Measurements from ENCODE around the gene SLC28A3. TPM values are rescaled to one million over a fixed set of nuclear protein-coding genes. Genes with fewer than 3 reads are reported as not detected.

SLC28A3 gene
- total and polyA plus RNA-seq, 7 donors: 0.23 to 2.4 TPM; not detected in 5

DNA sequence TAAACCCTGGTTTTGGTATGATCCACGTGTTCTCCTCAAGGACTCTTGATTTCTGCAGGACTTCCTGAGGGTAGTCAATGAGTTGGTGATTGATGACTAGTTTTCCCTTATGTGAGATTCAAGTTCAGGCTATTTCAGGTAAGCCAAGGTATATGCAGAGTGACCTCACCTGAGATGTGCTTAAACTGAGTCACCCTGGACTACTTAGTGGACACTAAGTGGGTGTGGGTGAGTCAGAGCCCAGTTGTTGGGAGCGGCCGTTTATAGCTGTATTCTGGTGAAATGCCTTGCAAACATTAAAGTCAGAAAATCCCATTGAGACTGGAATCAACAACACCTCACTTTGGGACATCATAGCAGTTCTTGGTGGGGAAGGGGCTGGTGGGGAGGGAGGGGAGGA, 62.9 kb downstream of the SLC28A3 start:
- Histone ChIP-seq H3K9me3 (no peaks in the 10 kb centered on the region), H3K4me1 (no peaks in the 10 kb centered on the region), H3K4me3 (no peak overlapping the region), H3K27me3 (peaks cover 0 to 2% (median 0%) of the 10 kb centered on the region in 3 donors), H3K27ac (no peak overlapping the region), H3K36me3 (no peaks in the 10 kb centered on the region)
- DNase-seq: no peak
- 82 to 86% methylated on average over 3 of the region's 3 CpGs for WGBS, 2 donors
- TF ChIP-seq CTCF (IDR thresholded peaks at IDR 0.05) (no peak), EP300 (IDR thresholded peaks at IDR 0.05) (no peak), POLR2A (IDR thresholded peaks at IDR 0.05) (no peak), POLR2AphosphoS5 (IDR thresholded peaks at IDR 0.05) (no peak)
- intact Hi-C loops (cut with DNase I): no loop called here

GRCh38 chr9:84276741-84277140, 63.8 kb downstream of the SLC28A3 start:
- peaks cover 0 to 4% (median 0%) of the 10 kb centered on the region in 3 donors for H3K27me3 ChIP-seq
- H3K9me3 ChIP-seq: no peaks in the 10 kb centered on the region
- H3K4me1 ChIP-seq: peaks cover 0 to under 1% (median 0%) of the 10 kb centered on the region in 4 donors
- H3K36me3 ChIP-seq: no peaks in the 10 kb centered on the region
- intact Hi-C loops (cut with DNase I): no loop called here
- WGBS, 2 donors: 89 to 91% methylated on average over 3 of the region's 3 CpGs
- DNase-seq: no peak
- no peak overlapping the region for H3K27ac ChIP-seq
- no peak overlapping the region for H3K4me3 ChIP-seq
- TF ChIP-seq CTCF (IDR thresholded peaks at IDR 0.05) (no peak), EP300 (IDR thresholded peaks at IDR 0.05) (no peak), POLR2AphosphoS5 (IDR thresholded peaks at IDR 0.05) (no peak), POLR2A (IDR thresholded peaks at IDR 0.05) (no peak)

DNA sequence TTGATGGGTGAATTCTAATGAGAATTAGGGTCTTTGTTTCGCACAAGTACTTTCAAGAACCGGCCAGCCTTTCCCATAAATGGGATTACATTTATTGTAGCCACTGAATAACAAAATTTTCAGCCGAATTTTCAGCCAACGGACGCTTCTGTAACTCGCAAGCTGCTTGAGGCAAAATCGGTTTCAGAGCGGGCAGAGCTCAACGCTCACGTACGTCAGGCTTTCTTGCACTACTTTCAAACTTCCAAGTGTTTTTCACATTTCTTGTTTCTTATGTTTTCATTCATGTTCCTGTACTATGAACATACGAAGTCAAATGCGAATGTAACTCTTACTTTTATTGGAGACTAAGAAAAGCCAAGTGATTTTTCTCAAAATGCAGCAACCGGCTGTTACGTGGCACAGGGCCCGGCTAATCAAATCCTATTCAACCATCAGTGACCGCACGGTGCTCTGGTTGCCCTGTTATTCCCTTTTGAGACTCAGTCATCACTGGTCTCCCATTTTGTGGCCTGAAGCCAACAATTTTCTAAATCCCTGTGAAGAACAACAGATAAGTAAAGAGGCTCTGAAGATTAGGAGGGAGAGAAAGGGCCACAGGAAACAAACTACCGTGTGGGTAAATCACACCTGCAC, 68.5 kb downstream of the SLC28A3 start:
- no peak for DNase-seq
- Histone ChIP-seq H3K9me3 (no peaks in the 10 kb centered on the region), H3K4me1 (peaks cover 0 to 8% (median 0%) of the 10 kb centered on the region in 4 donors), H3K27ac (no peak overlapping the region), H3K36me3 (no peaks in the 10 kb centered on the region), H3K27me3 (peaks cover 0 to 14% (median 0%) of the 10 kb centered on the region in 3 donors), H3K4me3 (peak overlapping the region in 2 of 4 donors; percentile 12 to 25)
- intact Hi-C loops (cut with DNase I): no loop called here
- no peak for TF ChIP-seq CTCF (IDR thresholded peaks at IDR 0.05)
- no peak for TF ChIP-seq EP300 (IDR thresholded peaks at IDR 0.05)
- no peak for TF ChIP-seq POLR2A (IDR thresholded peaks at IDR 0.05)
- TF ChIP-seq POLR2AphosphoS5 (IDR thresholded peaks at IDR 0.05): no peak
- 70 to 84% methylated on average over 19 of the region's 19 CpGs for WGBS, 2 donors

DNA sequence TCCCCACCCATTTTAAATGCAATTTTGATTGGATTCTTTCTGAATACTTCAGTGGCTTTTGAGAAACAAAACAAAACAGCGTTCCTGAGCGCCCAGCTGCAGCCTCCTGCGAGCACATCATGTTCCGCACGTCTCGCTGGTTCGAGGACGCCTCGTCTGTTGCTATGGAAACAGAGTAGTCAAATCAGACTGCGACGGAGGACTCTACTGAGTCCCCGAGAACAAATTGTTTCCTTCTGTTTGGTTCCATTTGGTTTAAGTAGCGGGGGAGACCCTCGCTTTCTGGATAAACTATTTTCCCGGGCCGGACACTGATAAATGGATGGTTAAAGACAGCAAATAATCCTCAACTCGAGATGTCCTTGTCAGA, 69.0 kb downstream of the SLC28A3 start:
- Histone ChIP-seq H3K4me3 (peak overlapping the region in 2 of 4 donors; percentile 12 to 25), H3K27me3 (peaks cover 0 to 14% (median 0%) of the 10 kb centered on the region in 3 donors), H3K4me1 (peaks cover 0 to 8% (median 0%) of the 10 kb centered on the region in 4 donors), H3K36me3 (no peaks in the 10 kb centered on the region), H3K9me3 (no peaks in the 10 kb centered on the region), H3K27ac (no peak overlapping the region)
- DNase-seq: peak; percentile 76
- WGBS, 2 donors: 7 to 25% methylated on average over 17 of the region's 17 CpGs
- peak in 1 of 4 donors; percentile 29 for TF ChIP-seq POLR2AphosphoS5 (IDR thresholded peaks at IDR 0.05)
- TF ChIP-seq POLR2A (IDR thresholded peaks at IDR 0.05): no peak
- peak in 1 of 4 donors; percentile 49 for TF ChIP-seq EP300 (IDR thresholded peaks at IDR 0.05)
- no peak for TF ChIP-seq CTCF (IDR thresholded peaks at IDR 0.05)
- intact Hi-C loops (cut with DNase I): no loop called here
